NCI-H524 (cell line): ENCODE data around the gene PRPF40B.

Experiments used
- DNase-seq, 2 experiments: peaks; one replicate each; lab custom pipeline; 2025; lab: John Stamatoyannopoulos, UW

The PRPF40B gene

DNA sequence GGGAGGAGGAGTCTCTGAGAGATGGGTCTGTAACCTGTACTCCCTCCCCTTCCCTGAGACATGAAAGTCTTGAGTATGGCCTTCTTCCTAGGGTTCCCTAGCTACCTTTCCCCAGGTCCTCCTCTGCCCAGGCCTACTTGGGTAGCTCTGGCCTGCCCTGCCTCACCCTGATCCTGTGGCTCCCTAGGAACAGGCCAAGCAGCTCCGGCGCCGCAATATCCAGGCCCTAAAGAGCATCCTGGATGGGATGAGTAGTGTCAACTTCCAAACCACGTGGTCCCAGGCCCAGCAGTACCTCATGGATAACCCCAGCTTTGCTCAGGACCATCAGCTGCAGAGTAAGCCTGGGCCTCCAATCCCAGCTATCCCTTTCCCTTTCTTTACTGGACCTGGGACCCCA is 12.3 kb downstream of the PRPF40B start:
- DNase-seq: no peak

DNA sequence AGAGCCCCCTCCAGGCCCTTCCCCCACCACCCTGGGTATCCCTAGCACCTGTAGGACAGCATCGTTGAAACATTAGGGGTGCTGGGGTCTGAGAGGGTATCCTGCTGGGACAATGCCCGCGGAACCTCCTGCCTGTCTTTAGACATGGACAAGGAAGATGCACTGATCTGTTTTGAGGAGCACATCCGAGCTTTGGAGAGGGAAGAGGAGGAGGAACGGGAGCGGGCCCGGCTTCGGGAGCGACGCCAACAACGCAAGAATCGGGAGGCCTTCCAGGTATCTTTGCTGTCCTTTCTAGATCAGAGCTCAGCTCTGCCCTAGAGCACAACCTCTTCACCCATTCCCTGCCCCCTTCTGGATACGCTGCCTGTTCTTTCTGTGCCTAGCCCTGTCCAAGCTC is 13.2 kb downstream of the PRPF40B start:
- DNase-seq: no peak

DNA sequence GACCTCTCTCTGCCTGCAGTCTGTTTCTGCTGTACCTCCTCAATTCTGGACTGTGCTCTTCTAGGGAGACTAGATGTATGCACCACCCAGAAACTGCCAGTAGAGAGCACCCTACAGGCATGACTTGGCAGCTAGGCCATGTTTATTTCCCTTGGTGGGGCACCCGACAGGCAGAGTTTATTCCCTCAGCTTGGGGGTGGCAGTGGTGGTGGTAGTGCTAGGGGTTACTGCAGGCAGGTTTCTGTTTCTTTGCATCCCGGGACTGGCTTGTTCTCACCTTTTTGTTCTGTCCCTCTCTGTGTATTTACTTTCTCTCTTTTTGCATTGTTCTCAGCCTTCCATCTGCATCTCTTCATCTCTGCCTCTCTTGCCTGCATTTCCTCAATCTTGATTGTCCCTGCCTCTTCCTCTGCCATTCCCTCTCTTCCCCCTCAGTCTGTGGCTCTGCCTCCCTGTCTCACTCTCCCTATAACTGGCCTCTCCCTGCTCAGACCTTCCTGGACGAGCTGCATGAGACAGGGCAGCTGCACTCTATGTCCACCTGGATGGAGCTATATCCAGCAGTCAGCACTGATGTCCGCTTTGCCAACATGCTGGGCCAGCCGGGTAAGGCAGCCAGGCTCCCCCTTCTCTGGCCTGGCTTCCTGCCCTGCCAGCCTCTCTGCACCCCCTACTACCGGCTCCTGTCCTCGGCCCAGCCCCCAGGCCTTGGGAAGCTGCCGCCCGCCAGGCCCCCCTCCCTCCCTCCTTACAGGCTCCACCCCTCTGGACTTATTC is 13.8 kb downstream of the PRPF40B start:
- peak; percentile 48 to 68 for DNase-seq

DNA sequence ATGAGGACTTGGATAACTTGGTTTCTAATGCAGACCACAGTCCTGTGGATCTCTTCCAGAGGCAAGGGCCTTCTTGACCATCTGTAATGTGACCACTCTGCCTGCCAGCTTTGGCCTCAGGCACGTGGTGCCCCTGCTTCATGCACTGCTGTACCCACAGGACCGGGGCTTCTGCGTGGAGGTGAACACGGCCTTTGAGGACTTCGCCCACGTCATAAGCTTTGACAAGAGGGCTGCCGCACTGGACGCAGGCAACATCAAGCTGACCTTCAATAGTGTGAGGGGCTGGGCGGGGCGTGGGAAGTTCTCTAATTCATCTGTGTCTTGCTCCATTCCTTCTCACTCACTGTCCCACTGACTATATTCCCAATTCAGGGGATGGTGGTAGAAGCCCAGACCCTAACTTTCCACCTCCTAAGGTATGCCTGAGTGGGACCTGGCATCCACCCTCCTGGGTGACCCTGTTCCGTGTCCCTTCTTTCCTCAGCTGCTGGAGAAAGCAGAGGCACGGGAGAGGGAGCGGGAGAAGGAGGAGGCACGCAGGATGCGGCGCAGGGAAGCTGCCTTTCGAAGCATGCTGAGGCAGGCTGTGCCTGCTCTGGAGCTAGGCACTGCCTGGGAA is 18.5 kb downstream of the PRPF40B start:
- no peak for DNase-seq

DNA sequence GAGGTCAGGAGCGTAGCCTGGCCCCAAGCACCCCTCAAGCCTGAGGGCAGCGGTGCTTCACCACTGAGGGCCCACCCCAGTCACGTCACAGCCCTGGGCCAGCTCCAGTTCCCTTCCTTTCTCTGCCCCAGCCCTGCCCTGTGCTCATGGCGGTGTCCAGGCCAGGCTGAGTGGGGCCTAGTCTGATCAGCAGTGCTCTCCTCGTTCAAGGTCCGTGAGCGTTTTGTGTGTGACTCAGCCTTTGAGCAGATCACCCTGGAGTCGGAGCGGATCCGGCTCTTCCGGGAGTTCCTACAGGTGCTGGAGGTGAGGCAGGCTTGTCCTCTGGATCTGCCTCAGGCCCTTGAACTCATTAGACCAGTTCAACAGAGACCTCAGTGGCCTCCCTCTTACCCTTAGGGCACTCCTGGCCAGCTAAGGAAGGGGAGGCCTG is 19.0 kb downstream of the PRPF40B start:
- no peak for DNase-seq

DNA sequence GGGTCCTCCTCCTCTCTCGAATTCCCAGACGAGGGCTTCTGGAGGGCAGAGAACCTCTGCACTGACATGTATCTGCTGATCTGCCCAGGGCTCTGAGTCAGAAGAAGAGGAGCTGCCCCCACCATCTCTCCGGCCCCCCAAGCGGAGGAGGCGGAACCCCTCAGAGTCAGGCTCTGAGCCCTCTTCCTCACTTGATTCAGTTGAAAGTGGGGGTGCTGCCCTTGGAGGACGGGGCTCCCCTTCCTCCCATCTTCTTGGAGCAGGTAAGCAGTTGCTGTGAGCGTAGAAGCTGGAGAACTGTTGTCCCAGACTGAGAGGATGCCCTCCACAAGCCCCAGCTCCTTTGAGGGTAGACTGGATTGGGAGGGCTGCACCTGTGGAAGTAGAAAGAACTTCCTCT is 19.8 kb downstream of the PRPF40B start:
- no peak for DNase-seq

DNA sequence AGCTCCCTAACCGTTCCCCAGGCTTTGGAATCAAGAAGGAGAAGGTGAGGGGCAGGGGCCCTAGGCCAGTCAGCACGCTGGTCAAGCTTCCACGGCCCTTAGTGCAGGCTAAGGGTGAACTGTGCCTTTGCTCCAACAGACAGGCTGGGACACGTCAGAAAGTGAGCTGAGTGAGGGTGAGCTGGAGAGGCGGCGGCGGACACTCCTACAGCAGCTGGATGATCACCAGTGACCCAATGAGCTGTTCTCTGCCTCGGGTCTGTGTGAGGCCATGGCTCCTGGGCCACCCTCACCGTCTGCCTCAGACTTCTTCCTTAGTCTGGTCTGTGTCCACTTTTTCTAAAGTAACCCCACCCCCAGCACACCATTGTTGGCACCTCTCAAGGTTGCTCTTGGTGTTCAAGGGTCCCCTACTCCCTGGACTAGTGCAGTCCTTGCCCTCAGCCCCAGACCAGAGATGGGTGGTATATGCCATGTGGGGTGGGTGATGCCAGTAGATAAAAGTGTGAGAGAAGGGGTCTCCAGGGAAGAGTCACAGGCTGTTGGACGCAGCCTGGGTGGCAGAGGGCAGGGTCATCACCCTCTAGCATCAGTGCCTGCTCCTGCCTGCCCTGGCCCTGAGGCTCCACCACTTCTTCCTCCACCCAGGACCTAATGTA is 20.7 kb downstream of the PRPF40B start:
- no peak for DNase-seq

DNA sequence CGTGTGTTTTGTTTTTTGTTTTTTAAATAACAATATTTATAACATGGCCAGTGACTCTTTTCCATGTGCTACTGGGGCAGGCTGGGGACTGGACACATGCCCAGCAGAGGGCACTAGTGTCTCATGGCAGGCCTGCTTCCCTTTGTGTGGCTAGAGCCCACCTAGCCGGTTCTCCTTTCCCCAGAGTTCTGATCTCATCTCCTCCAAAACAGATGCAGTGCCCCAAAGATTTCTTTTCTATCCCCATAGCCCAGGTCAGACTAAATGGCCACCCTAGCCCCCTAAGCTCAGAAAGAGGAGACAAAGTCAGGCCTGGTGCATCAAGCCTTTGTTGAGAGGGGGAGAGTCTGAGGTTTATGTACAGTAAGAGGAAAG is 21.2 kb downstream of the PRPF40B start:
- peak; percentile 35 to 66 for DNase-seq

DNA sequence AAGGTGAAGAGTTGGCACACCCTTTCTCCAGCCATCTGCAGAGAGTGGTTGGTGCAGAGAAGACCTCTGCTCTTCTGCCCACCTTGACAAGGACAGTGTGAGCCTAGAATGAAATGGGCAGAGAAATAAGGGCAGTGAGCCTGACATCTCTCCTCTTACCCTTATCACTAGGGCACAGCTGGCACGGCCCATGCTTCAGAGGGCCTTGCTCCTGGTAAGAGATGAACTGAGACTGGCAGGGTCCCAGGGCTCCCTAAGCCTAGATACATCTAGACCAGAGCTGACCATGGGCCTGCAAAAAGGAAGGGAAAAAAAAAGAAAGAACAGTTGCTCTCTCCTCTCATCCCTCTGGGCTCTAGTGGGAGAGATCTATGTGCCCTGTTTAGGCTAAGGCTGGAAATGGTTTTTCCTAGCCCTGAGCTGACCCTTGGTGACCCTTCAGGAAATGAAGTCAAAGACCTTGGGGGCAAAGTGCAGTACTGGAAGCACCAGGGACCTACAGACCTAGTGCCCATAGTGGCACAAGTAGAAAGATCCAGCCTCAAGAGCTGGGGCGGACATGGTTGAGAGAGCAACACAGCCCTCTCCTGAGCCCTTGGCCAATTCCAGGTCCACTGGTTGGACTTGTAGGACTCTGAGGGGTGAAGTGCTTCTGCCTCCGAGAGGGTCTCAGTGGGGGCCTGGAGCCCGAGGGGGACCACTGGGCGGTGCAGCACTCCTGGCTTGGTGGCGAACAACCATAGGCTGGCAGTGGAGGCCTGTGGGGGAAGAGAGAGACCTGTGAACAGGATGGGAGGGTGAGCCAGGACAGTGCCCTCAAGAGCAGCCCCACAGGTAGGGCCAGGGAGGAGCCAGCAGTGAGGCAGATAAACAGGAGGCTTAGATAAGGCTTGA is 22.0 kb downstream of the PRPF40B start:
- no peak for DNase-seq

DNA sequence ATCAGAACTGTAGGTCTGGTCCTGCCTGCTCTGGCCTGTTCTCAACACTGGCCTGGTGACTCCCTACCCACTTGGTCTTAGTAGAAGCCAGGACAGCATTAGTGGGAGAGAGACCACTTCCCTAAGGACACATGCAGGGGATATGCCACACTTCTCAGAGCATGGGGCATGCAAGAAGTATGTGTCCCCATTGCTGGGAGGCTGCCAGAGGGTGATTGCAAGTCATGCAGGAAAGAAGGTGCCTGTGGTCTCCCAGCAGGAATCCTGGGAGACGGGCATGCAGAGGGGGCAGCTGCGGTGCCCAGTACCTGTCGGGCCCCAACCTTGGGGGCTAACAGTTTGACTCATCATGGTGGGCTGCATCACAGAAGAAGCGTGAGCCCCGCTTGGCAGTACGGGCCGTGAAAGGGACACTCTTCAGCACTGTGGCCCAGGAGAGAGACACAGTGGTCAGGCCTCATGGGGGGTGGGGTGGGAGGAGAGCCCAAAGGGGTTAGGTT is 23.0 kb downstream of the PRPF40B start:
- no peak for DNase-seq

DNA sequence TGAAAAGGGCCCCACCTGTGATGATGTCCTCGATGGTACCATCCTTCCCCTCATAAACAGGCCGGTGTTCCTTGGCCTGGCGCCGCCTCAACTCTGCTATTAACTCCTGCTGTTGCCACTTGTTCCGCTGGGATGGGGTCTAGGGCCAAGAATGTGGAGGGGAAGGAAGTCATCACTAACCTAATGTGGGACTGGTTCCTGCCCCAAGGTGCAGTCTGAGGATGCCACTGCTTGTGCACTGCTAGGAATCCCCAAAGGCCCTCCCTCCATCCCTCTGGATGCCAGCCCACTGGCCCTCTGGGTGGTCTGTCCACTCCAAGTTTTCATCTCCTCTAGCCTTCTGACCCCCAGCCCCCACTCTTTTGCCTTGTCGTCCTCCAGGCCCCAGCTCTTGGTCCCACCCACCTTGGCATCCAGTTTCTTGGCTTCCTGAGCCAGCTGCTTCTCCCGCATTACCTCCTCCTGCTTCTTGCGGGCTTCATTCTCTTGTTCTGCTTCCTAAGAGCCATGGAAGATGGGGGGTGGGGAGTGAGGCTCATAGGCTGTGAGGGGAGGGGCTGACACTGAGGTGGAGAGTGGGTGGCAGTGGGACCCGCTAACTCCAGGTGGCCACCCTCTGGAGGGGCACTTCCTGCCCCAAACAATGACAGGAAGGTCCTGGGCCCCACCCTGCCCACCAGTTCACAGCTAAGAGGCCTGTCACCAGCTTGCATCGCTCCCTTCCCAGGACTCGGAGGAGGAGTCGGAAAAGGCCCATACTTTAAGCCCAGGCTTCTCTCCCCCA is 23.7 kb downstream of the PRPF40B start:
- DNase-seq: no peak

DNA sequence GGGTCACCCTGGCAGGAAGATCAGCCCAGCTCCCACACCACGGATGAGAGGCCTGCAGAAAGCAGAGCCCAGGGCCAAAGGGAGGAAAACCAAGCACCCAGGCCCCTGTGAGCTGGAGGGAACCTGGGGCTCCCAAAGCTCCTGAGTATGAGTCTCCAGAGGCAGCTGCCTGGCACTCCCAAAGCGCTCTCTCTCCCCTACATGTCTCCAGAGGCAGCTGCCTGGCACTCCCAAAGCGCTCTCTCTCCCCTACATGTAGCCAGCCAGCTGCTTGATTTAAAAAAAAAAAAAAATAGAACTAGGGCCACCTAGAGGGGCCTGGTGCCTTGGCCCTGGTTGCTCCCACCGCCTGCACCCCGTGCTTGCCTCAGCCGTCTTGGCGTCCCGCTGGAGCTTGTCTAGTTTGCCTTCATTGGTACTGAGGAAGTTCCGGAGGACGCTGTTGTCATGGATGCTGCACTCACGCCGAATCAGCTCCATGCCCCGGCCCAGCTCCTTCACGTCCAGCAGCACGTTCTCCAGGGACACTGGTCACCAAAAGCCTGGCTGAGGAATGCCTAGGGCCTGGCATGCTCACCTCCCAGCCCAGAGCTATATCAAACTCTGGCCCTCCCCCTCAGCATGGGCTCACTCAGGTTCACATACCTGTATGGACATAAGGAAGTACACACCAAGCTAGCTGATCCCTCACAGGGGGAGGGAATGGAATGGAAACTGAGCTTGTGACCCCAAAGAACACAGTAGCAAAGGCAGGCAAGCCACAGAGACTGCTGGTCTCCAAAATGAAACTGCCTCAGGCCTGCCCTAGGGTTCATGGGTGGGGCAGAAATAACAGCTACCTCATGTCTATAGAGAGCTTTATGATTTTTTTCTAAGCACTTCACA is 24.7 kb downstream of the PRPF40B start:
- no peak for DNase-seq

DNA sequence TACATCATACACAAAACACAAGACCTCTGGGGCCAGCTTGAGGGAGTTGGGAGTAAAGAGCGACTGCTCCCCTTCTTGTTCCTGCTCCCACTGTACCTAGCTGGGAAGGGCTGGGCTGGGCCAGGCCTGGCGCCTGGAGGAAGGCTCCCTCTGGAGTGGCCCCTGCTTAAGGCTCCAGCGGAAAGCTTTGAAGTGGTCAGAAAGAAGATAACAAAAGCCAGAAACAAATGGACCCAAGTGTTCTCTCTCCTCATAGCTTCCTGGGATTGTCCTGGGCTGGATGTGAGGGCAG is 25.3 kb downstream of the PRPF40B start:
- no peak for DNase-seq

DNA sequence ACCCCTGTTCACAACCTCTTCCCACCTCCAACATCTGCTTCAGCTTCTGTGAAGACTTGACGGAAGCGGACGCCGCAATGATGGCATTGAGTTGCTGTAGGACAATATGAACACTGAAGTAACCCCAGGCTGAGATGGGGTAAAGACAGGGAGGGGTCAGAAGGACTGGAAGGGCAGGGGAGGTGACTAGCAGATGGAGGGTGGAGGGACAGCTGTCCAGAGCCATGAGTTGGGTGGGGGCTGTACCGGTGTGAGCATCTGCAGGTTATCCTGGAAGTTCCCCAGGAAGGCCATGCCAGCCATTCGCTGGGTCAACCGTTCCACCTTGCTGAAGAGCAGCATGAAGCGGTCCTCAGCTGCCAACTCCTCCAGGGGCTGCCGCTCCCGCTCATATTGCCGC is 26.1 kb downstream of the PRPF40B start:
- no peak for DNase-seq

DNA sequence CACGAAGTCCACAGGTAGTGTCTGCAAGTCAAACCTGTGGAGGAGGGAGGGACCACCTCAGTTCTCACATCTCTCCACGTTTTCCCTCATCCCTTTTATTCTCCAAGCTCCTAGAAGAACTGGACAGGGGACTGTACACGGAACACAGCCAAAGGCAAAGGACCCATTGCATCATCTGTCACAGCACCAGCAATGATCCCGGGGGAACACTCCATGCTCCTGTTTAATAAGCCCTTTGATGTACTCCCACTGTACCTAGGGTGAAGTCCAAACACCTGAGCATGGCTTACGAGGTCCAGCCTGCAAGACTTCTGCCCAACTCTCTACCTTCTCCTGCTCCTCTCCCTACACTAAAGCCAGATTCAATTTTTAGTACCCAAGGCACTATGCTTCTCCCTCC is 26.5 kb downstream of the PRPF40B start:
- DNase-seq: no peak

DNA sequence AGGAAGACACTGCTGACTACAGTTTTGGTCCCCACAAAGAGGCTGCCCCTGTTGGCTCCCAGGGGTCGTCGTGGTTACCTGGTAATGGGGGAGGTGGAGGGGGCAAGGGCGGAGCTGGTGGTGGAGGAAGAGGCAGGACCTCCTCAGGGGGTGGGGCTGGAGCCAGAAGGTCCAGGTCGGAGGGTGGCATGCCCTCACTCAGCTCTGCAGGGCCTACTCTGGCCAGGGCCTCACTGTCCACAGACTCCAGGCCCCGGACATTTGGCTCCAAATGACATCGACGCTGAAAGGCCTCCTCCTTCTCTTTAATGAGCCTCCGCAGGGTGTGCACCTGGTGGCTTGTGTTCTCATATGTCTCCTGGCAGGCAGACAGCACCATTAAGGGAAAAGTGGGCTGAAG is 28.5 kb downstream of the PRPF40B start:
- no peak for DNase-seq

DNA sequence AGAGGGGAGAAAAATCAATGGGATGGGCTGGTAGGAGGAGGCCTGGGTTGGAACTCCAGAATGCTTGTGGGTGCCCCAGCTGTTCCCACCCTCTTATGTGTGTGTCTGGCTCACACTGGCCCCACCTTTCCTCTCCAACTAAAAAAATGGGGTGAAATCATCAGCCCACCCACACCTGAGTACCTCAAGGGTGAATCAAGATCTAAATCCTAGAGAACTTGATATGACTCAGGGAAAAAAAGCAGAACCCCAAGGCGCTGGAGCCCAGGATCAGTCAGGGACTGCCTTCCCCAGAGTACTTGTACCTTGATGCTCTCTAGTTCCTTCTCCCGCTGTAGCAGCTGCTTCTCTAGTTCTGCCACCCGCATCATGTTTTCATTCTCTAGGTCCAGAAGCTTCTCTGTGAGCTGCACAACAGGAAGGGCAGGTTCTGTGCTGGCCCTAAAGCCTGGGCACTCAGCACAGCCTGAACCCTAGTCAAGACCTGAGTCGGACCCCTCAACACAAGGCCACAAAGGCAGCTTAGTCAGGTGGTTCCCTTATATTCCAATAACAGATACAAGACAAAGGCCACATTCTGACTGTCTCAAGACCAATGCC is 29.7 kb downstream of the PRPF40B start:
- no peak for DNase-seq

DNA sequence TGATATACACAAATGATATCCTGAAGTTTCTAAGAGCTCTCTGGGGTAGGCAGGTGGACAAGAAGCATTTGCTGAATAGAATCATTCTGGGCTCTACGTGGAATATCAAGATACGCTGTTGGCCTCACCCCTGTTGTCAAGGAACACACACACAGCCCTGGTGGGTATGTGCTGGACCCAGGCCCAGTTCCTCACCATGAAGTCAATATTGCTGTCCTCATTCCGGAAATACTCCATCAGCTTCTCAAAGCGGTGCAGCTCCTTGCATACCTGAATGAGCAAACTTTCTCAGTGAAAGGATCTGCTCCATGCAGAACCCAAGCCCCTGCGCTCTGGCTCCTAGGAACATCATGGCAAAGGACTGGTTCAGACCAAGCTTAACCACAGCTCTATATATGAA is 31.4 kb downstream of the PRPF40B start:
- no peak for DNase-seq

DNA sequence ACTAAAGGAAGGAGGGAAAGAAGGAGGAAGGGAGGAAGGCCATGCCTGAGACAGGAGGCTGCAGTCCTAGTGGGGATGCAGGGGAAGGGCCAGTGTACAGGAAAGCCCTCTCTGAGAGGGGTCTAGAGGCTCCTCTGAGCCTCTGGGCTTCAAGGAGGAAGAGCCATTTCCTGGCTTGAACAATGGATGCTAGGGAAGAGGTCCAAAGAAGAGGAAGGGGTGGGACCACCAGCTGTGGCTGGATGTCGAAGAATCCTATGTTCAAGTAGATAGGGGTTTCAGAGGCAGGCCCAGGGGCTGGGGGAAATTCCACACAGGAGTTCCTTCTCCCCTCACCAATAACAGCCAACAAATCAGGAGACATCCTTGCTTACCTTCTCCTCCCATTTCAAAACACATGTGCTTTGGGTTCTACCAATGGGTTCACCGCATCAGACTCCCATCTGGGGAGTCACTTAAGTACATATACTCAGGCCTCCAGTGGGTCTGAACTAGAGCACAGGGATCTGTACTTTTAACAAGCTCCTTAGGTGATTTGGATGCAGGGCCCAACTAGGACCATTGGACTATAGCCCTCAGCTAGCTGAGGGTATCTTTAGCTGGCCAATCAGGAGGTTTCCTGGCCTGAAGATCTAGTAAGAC is 32.4 kb downstream of the PRPF40B start:
- no peak for DNase-seq

DNA sequence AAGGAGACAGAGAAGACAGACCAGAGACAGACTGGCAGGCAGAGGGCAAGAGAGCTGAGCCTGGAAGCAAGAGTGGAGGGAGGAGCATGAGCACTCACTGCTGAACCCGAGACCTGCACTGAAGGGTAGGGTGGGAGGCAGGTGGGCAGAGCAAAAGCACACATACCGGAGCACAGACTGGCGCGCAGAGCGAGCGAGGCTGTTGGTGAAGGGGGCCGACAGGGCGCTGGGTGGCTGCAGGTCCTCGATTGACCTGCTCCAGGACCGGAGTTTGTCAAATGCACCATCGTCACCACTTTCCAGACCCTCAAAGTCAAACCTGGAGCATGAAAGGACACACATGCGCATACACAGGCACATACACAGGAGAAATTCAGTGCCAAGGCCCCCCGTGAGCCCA is 34.9 kb downstream of the PRPF40B start:
- DNase-seq: no peak
